Dendritic cell treated with granulocyte-macrophage colony-stimulating factor and Interleukin-4, amounts not matched to agents 40 ng/mL and 50 ng/mL, for 4 days (primary cell): ENCODE data around the gene PPP2R2D.

Source experiments
- H3K27ac Mint-ChIP-seq: one replicate; pipeline ENCODE4 v1.8.0; 2022; ENCODE audit warnings: mild to moderate bottlenecking, mixed read lengths
- H3K27me3 Mint-ChIP-seq: one replicate; pipeline ENCODE4 v1.8.0; 2022; ENCODE audit warnings: mild to moderate bottlenecking, mixed read lengths
- H3K36me3 Mint-ChIP-seq: one replicate; pipeline ENCODE4 v1.8.0; 2022; ENCODE audit warnings: low read depth, mixed read lengths
- H3K4me1 Mint-ChIP-seq: one replicate; pipeline ENCODE4 v1.8.0; 2022; ENCODE audit warnings: low read depth, mixed read lengths
- H3K4me3 Mint-ChIP-seq: one replicate; pipeline ENCODE4 v1.8.0; 2022; ENCODE audit warnings: mild to moderate bottlenecking, moderate library complexity, mixed read lengths
- H3K9me3 Mint-ChIP-seq: one replicate; pipeline ENCODE4 v1.8.0; 2022; ENCODE audit warnings: mixed read lengths
- intact Hi-C: fragments of 100-400 bp; cut with micrococcal nuclease; formaldehyde crosslinking; loops from one replicate; pipeline ENCODE4 v1.15.0; 2022

The PPP2R2D gene

GRCh38 chr10:131859341-131860020 lies 41.3 kb upstream of the PPP2R2D start:
- Mint-ChIP-seq H3K27me3 (peaks cover 6% of the 10 kb centered on the region), H3K4me3 (no peak overlapping the region), H3K36me3 (no peaks in the 10 kb centered on the region), H3K4me1 (no peaks in the 10 kb centered on the region), H3K27ac (no peak overlapping the region), H3K9me3 (no peaks in the 10 kb centered on the region)
- intact Hi-C loops = no loop called here

GRCh38 chr10:131860311-131860710 lies 40.5 kb upstream of the PPP2R2D start:
- peaks cover 6% of the 10 kb centered on the region for H3K27me3 Mint-ChIP-seq
- no peaks in the 10 kb centered on the region for H3K9me3 Mint-ChIP-seq
- no peak overlapping the region for H3K4me3 Mint-ChIP-seq
- H3K4me1 Mint-ChIP-seq = no peaks in the 10 kb centered on the region
- intact Hi-C loops = no loop called here
- H3K27ac Mint-ChIP-seq = no peak overlapping the region
- no peaks in the 10 kb centered on the region for H3K36me3 Mint-ChIP-seq

GRCh38 chr10:131860806-131861440 lies 39.9 kb upstream of the PPP2R2D start:
- Mint-ChIP-seq H3K36me3 (no peaks in the 10 kb centered on the region), H3K9me3 (no peaks in the 10 kb centered on the region), H3K4me3 (no peak overlapping the region), H3K27ac (no peak overlapping the region), H3K27me3 (peaks cover 6% of the 10 kb centered on the region), H3K4me1 (no peaks in the 10 kb centered on the region)
- intact Hi-C loops = no loop called here

- H3K9me3 Mint-ChIP-seq = no peaks in the 10 kb centered on the region
- H3K4me3 Mint-ChIP-seq = no peak overlapping the region
- no peaks in the 10 kb centered on the region for H3K4me1 Mint-ChIP-seq
- no peak overlapping the region for H3K27ac Mint-ChIP-seq
- H3K27me3 Mint-ChIP-seq = peaks cover 6% of the 10 kb centered on the region
- no peaks in the 10 kb centered on the region for H3K36me3 Mint-ChIP-seq
- intact Hi-C loops = no loop called here
Measured at GRCh38 chr10:131862548-131862947, 38.3 kb upstream of the PPP2R2D start.

GRCh38 chr10:131865223-131865917 lies 35.4 kb upstream of the PPP2R2D start:
- intact Hi-C loops = no loop called here
- H3K4me1 Mint-ChIP-seq = no peaks in the 10 kb centered on the region
- H3K27ac Mint-ChIP-seq = no peak overlapping the region
- peaks cover 6% of the 10 kb centered on the region for H3K27me3 Mint-ChIP-seq
- no peaks in the 10 kb centered on the region for H3K9me3 Mint-ChIP-seq
- H3K4me3 Mint-ChIP-seq = no peak overlapping the region
- H3K36me3 Mint-ChIP-seq = no peaks in the 10 kb centered on the region

- Mint-ChIP-seq H3K9me3 (no peaks in the 10 kb centered on the region), H3K4me1 (no peaks in the 10 kb centered on the region), H3K27ac (no peak overlapping the region), H3K36me3 (no peaks in the 10 kb centered on the region), H3K27me3 (no peaks in the 10 kb centered on the region), H3K4me3 (no peak overlapping the region)
- intact Hi-C loops = no loop called here
Measured at GRCh38 chr10:131866673-131867072, 34.1 kb upstream of the PPP2R2D start.

GRCh38 chr10:131868436-131868835 lies 32.4 kb upstream of the PPP2R2D start:
- Mint-ChIP-seq H3K9me3 (no peaks in the 10 kb centered on the region), H3K27ac (no peak overlapping the region), H3K4me3 (no peak overlapping the region), H3K4me1 (no peaks in the 10 kb centered on the region), H3K36me3 (no peaks in the 10 kb centered on the region), H3K27me3 (no peaks in the 10 kb centered on the region)
- intact Hi-C loops = no loop called here

- intact Hi-C loops = no loop called here
Measured at GRCh38 chr10:131869344-131869743, 31.5 kb upstream of the PPP2R2D start.

GRCh38 chr10:131870411-131870810 lies 30.4 kb upstream of the PPP2R2D start:
- H3K4me3 Mint-ChIP-seq = no peak overlapping the region
- intact Hi-C loops = no loop called here
- H3K27ac Mint-ChIP-seq = no peak overlapping the region
- peaks cover 6% of the 10 kb centered on the region for H3K4me1 Mint-ChIP-seq
- no peaks in the 10 kb centered on the region for H3K9me3 Mint-ChIP-seq
- H3K36me3 Mint-ChIP-seq = no peaks in the 10 kb centered on the region
- H3K27me3 Mint-ChIP-seq = peaks cover 4% of the 10 kb centered on the region

More at GRCh38 chr10:131869344-131869743, 31.5 kb upstream of the PPP2R2D start:
- no peaks in the 10 kb centered on the region for H3K36me3 Mint-ChIP-seq
- no peaks in the 10 kb centered on the region for H3K4me1 Mint-ChIP-seq
- H3K4me3 Mint-ChIP-seq = no peak overlapping the region
- H3K9me3 Mint-ChIP-seq = no peaks in the 10 kb centered on the region
- no peaks in the 10 kb centered on the region for H3K27me3 Mint-ChIP-seq
- H3K27ac Mint-ChIP-seq = no peak overlapping the region

GRCh38 chr10:131870831-131871672 lies 29.8 kb upstream of the PPP2R2D start:
- Mint-ChIP-seq H3K4me3 (no peak overlapping the region), H3K27ac (no peak overlapping the region), H3K36me3 (no peaks in the 10 kb centered on the region), H3K4me1 (peaks cover 6% of the 10 kb centered on the region), H3K9me3 (no peaks in the 10 kb centered on the region), H3K27me3 (peaks cover 7% of the 10 kb centered on the region)
- intact Hi-C loops = no loop called here

GRCh38 chr10:131871673-131872005 lies 29.2 kb upstream of the PPP2R2D start:
- intact Hi-C loops = no loop called here

GRCh38 chr10:131872011-131872826 lies 28.6 kb upstream of the PPP2R2D start:
- Mint-ChIP-seq H3K4me3 (no peak overlapping the region), H3K27ac (no peak overlapping the region), H3K9me3 (no peaks in the 10 kb centered on the region), H3K36me3 (no peaks in the 10 kb centered on the region), H3K27me3 (peaks cover 10% of the 10 kb centered on the region), H3K4me1 (peaks cover 6% of the 10 kb centered on the region)
- intact Hi-C loops = no loop called here

More at GRCh38 chr10:131871673-131872005, 29.2 kb upstream of the PPP2R2D start:
- H3K27me3 Mint-ChIP-seq = peaks cover 10% of the 10 kb centered on the region
- H3K4me1 Mint-ChIP-seq = peaks cover 6% of the 10 kb centered on the region
- no peaks in the 10 kb centered on the region for H3K36me3 Mint-ChIP-seq
- no peak overlapping the region for H3K4me3 Mint-ChIP-seq
- no peaks in the 10 kb centered on the region for H3K9me3 Mint-ChIP-seq
- no peak overlapping the region for H3K27ac Mint-ChIP-seq

- no peak overlapping the region for H3K27ac Mint-ChIP-seq
- no peak overlapping the region for H3K4me3 Mint-ChIP-seq
- no peaks in the 10 kb centered on the region for H3K9me3 Mint-ChIP-seq
- intact Hi-C loops = no loop called here
- no peaks in the 10 kb centered on the region for H3K36me3 Mint-ChIP-seq
- peaks cover 10% of the 10 kb centered on the region for H3K27me3 Mint-ChIP-seq
- H3K4me1 Mint-ChIP-seq = peaks cover 6% of the 10 kb centered on the region
Measured at GRCh38 chr10:131872827-131873375, 27.9 kb upstream of the PPP2R2D start.
